HepG2 (cell line): Measurements from ENCODE around the gene ATP6V0A1. TPM values are rescaled to one million over a fixed set of nuclear protein-coding genes. Genes with fewer than 3 reads are reported as not detected.

Experiments
- AHDC1 ChIP-seq: sonication (generic); formaldehyde crosslinking; IDR thresholded peaks from 2 replicates; pipeline ENCODE4 v1.5.1; 2020; ENCODE audit warnings: mild to moderate bottlenecking, missing genetic modification reagents, borderline replicate concordance
- EEA1 ChIP-seq: sonication (generic); formaldehyde crosslinking; IDR thresholded peaks from 2 replicates; pipeline ENCODE4 v1.5.1; 2020; ENCODE audit warnings: mild to moderate bottlenecking, missing genetic modification reagents, borderline replicate concordance
- ETS1 ChIP-seq: sonication (generic); formaldehyde crosslinking; IDR thresholded peaks from 2 replicates; pipeline ENCODE4 v1.4.0; 2020; ENCODE audit warnings: missing genetic modification reagents
- HMG20A ChIP-seq: IDR thresholded peaks from 2 replicates; pipeline ENCODE4 v1.6.1; 2016; ENCODE audit warnings: borderline replicate concordance
- NR1H2 ChIP-seq: sonication (generic); formaldehyde crosslinking; IDR thresholded peaks from 2 replicates; pipeline ENCODE4 v1.8.1; 2022; ENCODE audit warnings: low read depth, missing genetic modification reagents, borderline replicate concordance
- SMAD9 ChIP-seq: sonication (generic); formaldehyde crosslinking; IDR thresholded peaks from 2 replicates; pipeline ENCODE4 v1.5.1; 2020; ENCODE audit warnings: mild to moderate bottlenecking, missing genetic modification reagents
- U2AF2 ChIP-seq: fragments of 200-400 bp; formaldehyde crosslinking; IDR thresholded peaks from 2 replicates; pipeline ENCODE4 v1.6.1; 2017; ENCODE audit warnings: low read depth, mild to moderate bottlenecking, low read length
- ZNF512B ChIP-seq: sonication (generic); formaldehyde crosslinking; IDR thresholded peaks from 2 replicates; pipeline ENCODE4 v1.5.1; 2020; ENCODE audit warnings: missing genetic modification reagents, mild to moderate bottlenecking, borderline replicate concordance
- ZNF557 ChIP-seq: sonication (generic); formaldehyde crosslinking; IDR thresholded peaks from 2 replicates; pipeline ENCODE4 v1.4.0; 2020; ENCODE audit warnings: missing genetic modification reagents
- polyA plus RNA-seq, 8 experiments: library from polyadenylated mRNA; depleted of rRNA in 3 of 8; stranded (reverse) in 7 of 8; unstranded in 1 of 8; fragments of >200 nt; fragmentation: Illumina TruSeq in 4 of 8; extraction: Trizol in 4 of 8; gene quantifications; 2 replicates each; pipeline versions ENCODE4 v1.2.1 to v1.2.3, GENCODE V29; 2011 to 2016; ENCODE audit warnings: low read depth in 4 of 8, missing spikeins in 1 of 8, mixed read lengths in 1 of 8; ENCODE audit not compliant: insufficient read depth in 1 of 8
- total RNA-seq, 5 experiments: library from RNA; depleted of rRNA; stranded (reverse); fragments of >200 nt; fragmentation: Illumina TruSeq; extraction: Trizol; gene quantifications; 2 replicates each; pipeline ENCODE4 v1.2.3, GENCODE V29; 2016; ENCODE audit warnings: low read depth in 1 of 5
- TF ChIP-seq, protein P1 (sequence below): sonication (generic); formaldehyde crosslinking; IDR thresholded peaks from 2 replicates; pipeline ENCODE4 v1.5.0; 2020; ENCODE audit warnings: missing genetic modification reagents
- TF ChIP-seq, protein P2 (sequence below): IDR thresholded peaks from 2 replicates; pipeline ENCODE4 v1.6.1; 2016; ENCODE audit warnings: low read depth, borderline replicate concordance
- TF ChIP-seq, protein P3 (sequence below): sonication (generic); formaldehyde crosslinking; IDR thresholded peaks from 2 replicates; pipeline ENCODE4 v1.8.1; 2023; ENCODE audit warnings: missing genetic modification reagents, mild to moderate bottlenecking, borderline replicate concordance
- TF ChIP-seq, protein P4 (sequence below): sonication (generic); formaldehyde crosslinking; IDR thresholded peaks from 2 replicates; pipeline ENCODE4 v1.4.0; 2020; ENCODE audit warnings: missing genetic modification reagents

ATP6V0A1 gene
- total and polyA plus RNA-seq, 2 of the 13 experiments (the other 11 are each of a cell fraction or from before 2014, with no cell fraction given): 27.9 to 54.1 TPM

DNA sequence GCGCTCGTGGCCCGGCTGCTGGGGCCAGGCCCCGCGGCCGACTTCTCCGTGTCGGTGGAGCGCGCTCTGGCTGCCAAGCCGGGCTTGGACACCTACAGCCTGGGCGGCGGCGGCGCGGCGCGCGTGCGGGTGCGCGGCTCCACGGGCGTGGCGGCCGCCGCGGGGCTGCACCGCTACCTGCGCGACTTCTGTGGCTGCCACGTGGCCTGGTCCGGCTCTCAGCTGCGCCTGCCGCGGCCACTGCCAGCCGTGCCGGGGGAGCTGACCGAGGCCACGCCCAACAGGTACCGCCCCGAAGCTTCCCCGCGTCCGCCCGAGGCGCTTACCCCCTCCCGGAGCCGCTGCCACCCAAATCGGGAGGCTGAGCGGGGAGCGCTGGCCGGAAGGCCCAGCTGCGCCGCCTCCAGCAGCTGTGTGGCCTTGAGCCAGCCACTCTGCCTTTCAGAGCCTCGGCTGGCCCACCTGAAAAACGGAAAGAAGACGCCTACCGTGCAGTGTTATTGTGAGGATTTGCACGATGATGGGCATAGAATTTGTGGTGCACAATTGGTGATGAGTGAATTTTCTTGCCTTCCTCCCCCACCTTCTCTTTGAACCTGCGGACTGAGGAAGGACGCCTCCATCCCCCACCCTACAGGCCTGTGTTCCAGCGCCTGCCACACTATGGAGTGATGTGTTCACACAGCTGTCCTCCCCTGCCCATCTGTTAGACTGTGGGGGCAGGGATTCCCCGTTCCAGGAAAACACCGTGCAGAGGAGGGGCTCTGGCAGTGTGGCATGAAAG, 77.9 kb downstream of the ATP6V0A1 start (continued):
- TF ChIP-seq ETS1 (CRISPR knock-in tag): no peak; the same call in 1 of the 2 replicates
- TF ChIP-seq, protein P1, sequence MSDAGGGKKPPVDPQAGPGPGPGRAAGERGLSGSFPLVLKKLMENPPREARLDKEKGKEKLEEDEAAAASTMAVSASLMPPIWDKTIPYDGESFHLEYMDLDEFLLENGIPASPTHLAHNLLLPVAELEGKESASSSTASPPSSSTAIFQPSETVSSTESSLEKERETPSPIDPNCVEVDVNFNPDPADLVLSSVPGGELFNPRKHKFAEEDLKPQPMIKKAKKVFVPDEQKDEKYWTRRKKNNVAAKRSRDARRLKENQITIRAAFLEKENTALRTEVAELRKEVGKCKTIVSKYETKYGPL (CRISPR knock-in tag): no peak
- TF ChIP-seq U2AF2: no peak
- TF ChIP-seq, protein P2, sequence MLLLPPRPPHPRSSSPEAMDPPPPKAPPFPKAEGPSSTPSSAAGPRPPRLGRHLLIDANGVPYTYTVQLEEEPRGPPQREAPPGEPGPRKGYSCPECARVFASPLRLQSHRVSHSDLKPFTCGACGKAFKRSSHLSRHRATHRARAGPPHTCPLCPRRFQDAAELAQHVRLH (CRISPR knock-in tag): peak; percentile 83; the same call in 1 of the 2 replicates
- TF ChIP-seq ZNF512B: no peak
- no peak for TF ChIP-seq NR1H2 (CRISPR knock-in tag)
- no peak for TF ChIP-seq EEA1 (CRISPR knock-in tag)
- TF ChIP-seq SMAD9 (CRISPR knock-in tag): no peak; the same call in 1 of the 2 replicates
- TF ChIP-seq, protein P3, sequence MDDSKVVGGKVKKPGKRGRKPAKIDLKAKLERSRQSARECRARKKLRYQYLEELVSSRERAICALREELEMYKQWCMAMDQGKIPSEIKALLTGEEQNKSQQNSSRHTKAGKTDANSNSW (CRISPR knock-in tag): peak; percentile 90; the same call in 1 of the 2 replicates
- TF ChIP-seq ZNF557 (CRISPR knock-in tag): peak; percentile 39; the same call in 1 of the 2 replicates
- TF ChIP-seq HMG20A (CRISPR knock-in tag): peak; percentile 51; the same call in 1 of the 2 replicates
- peak; percentile 55; the same call in 1 of the 2 replicates for TF ChIP-seq AHDC1 (CRISPR knock-in tag)
- TF ChIP-seq, protein P4, sequence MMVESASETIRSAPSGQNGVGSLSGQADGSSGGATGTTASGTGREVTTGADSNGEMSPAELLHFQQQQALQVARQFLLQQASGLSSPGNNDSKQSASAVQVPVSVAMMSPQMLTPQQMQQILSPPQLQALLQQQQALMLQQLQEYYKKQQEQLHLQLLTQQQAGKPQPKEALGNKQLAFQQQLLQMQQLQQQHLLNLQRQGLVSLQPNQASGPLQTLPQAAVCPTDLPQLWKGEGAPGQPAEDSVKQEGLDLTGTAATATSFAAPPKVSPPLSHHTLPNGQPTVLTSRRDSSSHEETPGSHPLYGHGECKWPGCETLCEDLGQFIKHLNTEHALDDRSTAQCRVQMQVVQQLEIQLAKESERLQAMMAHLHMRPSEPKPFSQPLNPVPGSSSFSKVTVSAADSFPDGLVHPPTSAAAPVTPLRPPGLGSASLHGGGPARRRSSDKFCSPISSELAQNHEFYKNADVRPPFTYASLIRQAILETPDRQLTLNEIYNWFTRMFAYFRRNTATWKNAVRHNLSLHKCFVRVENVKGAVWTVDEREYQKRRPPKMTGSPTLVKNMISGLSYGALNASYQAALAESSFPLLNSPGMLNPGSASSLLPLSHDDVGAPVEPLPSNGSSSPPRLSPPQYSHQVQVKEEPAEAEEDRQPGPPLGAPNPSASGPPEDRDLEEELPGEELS (CRISPR knock-in tag): peak; percentile 71
